HG03103 (cell line): ENCODE results near the gene NFIA.
A peak's percentile ranks its signal among the peaks of the same experiment; 100 is the strongest.

Experiments
- ATAC-seq: cut with Tn5 transposase; IDR thresholded peaks from one replicate; pipeline ENCODE4 v1.9.1; 2021; ENCODE audit warnings: low read depth; ENCODE audit not compliant: unreplicated experiment

The NFIA gene

DNA sequence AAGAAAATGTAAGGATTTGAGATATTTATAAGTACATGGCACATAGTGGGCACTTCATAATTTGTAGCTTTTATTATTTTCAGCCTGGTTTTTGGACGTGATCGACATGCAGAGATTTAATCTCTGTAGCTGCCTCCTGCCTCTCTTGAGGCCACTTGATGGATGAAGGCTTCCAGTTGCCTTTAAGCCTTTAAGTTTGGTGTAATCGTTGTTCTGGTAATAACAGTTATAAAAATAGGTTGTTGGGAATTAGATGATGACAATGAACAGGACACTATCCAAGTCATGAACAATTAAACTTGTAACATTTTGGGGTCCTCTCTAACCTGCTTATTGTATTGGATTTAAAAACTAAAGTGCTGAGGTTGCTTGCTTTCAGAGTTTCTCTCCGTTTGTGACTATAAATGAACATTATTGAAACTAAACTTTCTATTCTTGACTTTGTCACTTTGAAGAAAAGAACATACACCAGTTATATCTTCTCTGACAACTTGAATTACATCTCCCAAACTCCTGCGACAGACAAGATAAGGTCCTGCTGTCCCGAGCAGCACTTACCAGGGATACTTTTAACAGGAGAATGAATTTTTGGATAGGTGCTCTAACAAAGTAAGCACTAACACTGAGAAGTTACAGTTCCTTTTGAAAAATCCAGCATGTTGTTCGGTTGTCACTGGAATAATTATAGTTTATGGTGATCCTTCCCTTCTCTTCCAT is 295.0 kb downstream of the NFIA start:
- no peak for ATAC-seq

DNA sequence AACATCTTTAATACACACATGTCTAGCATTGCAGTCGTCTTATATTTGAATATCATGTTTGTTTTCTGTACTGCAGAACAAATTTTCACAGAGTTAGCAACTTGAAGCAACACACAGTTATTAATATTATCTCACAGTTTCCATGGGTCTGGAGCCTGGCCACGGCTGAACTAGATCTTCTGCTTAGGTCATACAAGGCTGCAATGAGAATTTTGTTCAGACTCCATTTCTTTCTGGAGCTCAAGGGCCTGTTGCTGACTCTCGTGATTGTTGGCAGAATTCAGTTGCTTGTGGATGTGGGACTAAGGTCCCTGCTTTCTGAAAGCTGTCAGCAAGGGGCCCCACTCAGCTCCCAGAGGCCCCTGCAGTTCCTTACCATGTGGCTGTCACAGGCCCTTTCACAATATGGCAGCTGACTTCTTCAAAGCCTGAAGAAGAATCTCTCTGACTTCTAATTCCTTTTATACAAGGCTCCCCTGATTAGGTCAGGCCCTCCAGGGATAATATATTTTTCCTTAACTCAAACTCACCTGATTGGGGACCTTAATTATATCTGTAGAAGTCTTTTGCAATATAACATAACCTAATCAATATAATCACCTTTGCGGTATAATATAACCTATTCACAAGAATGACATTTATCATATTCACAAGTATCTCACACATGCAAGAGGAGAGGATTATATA is 296.3 kb downstream of the NFIA start:
- no peak for ATAC-seq

DNA sequence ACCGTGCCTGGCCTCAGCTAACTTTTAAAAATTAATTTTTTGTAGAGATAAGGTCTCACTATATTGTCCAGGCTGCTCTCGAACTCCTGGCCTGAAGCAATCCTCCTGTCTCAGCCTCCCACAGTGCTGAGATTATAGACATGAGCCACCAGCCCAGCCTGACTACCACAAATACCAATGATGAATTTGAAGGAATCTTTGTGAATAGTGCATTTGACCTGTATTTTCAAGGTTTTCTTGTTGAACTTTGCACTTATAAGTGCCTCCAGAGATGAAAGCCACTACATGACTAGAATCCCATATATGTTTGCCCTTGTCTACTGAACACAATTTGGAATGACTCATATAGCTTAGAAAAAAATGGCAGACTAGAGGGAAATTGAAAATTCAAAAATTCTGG is 297.3 kb downstream of the NFIA start:
- no peak for ATAC-seq

DNA sequence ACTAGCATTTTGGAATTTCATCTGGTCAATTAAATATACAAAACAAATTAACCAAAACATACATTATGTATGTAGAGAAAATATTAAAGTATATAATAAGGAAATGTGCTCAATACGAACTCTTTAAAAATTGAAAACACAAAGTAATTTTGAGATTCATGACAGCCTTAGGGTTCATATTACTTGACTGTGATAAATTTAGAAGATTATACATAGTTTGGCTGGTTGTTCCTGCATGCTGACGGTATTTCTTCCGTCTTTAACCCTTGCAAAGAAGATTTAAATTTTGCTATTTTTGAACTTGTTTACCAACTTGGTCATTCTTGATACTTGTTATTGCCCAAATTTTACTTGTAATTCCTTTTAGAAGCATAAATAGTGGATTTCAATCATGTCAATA is 298.2 kb downstream of the NFIA start:
- ATAC-seq: no peak

DNA sequence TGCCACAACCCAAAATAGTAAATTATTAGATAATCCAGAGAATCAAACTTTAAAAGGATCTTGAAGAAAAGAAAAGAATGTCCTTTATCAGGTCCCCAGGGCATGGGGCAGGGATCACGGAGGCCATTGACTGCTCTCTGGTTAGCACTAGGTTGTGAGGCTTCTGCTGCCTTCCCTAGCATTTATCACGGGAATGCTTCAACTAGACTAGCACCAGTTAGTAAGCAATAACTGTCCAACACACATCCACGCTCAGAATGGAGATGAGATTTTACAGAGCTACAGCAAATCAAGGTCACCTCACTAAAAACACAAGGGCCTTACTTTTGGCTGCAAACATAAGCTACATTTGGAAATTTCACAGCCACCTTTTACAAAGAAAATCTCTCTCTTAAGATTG is 304.0 kb downstream of the NFIA start:
- no peak for ATAC-seq

DNA sequence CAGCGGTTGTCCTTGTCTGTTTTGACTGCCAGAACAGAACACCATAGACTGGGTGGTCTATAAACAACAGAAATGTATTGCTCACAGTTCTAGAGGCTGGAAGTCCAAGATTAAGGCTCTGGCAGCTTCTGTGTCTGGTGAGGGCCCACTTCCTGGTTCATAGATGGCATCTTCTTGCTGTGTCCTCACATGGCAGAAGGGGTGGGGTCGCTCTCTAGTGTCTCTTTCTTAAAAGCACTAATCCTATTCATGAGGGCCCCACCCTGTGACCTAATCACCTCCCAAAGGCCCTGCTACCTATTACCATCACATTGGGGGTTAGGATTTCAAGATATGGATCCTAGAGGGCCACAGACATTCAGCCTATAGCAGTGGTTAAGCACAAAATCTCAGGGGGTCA is 304.4 kb downstream of the NFIA start:
- no peak for ATAC-seq

DNA sequence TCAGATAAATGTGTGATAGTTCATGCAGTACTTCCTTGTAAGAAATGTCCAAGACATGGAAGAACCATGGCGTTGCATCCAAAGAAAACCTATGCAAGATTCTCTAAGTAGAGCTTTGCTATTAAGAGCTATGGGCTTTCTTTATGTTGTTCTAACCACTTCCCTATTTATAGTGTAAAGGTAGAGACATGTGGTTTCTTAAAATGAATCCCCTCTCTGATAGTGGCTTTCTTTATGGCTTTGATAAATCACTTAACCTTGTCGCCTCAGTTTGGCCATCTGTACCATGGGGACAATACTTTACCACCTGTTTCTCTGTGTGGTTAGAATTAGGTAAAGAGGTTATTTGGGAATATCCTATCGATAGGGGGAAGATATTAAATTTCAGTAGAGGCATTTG is 305.5 kb downstream of the NFIA start:
- peak; percentile 54 for ATAC-seq

DNA sequence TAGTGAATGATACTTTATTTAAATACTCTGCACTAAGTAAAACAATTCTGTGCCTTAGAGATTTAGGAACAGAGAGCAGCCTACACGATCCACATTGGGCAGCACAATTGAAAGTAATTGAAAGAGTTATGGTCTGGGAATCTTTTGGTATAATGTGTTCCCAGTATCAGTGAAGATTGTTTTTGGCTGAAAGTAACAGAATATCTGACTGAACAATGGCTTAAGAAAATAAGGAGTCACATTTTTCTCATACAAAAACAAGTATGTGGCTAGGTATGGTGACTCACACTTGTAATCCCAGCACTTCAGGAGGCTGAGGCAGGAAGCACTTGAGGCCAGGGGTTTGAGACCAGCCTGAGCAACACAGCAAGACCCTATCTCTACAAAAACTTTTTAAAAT is 306.2 kb downstream of the NFIA start:
- no peak for ATAC-seq

DNA sequence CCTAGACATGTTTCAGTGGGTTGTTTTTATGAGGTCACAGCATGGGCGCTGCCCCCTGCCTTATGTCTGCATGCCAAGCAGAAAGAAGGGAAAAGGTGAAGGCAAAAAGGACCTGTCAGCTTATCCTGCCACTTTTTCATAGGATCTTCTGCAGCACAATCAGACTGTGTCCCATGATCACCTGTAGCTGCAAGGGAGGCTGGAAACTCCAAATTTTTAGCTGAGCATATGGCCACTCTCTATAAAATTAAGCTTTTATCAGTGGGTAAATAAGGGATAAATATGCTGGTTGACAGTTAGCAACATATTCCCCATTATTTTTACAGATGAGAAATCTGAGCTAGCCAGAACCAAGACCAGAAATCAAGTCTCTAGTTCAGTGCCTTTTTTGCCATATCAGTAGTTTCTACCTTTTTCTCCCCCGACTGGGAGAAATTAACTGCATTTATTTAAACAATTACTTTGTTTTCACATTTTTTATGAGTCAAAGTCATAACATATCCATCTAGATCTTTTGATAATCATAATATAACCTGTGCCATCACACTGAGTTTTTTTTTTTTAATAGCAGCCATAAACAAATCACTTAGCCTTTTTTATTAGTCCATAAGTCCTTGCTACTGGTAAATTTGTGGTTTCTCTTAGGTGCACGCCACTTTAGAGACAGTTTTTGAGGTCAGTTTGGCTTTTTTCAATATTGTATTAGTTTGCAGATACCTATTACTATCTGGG is 307.0 kb downstream of the NFIA start:
- no peak for ATAC-seq

DNA sequence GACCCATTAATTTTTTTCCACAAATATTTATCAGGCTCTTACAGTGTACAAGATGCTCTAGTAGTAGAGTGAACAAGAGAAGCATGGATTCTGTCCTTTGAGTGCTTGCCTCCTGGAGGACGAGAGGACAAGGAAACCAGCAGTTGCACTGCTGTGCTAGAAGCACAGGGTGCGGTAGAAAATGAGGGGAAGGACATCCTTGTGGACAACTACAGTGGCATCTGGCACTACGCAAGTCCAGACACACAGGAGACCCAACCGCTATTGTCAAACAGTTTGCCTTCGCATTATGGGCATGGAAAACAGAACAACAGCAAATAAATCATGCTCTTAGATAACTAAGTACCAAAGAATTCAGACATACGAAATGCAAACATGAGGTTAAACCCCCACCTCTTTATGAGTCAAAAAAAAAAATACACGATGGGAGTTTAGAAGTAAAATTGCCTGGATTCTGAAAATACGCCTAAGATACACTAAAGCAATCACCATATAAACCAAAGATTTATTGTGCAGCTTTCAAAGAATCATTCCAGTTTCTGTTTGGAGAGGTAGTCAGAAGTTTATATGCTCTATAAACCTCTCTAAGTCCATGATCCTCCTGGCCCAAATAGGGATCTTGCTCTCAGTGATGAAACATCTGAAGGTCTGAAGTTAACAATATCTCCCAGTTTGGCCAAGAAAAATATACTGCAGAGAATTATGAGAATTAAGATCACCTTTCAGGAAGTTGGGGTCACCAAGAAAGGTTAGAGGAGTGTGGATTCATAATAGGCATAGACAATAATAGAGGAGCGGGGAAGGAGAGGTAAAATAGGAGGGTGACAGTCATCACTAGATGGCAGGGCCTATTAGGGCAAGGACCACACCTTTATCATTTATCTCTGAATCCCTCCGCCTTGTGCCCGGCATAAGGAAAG is 307.8 kb downstream of the NFIA start:
- no peak for ATAC-seq

DNA sequence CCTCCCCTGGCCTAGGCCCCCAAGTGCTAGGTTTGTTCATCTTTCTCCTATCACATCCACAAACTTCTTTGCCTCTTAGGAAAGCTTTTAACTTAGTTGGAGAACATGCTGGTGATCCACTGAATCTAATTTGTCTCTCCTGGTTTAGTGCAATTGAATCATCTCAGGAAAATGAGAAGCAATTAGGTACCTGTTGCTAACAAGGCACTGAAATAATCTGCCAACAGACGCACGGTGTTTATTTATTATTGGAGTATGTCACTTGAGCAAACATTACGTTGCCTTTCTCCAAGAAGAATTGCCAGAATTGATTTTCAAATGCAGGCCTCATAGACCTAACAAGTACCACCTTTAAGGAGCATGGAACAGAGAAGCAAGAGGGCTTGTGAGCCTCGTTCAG is 309.4 kb downstream of the NFIA start:
- ATAC-seq: no peak

DNA sequence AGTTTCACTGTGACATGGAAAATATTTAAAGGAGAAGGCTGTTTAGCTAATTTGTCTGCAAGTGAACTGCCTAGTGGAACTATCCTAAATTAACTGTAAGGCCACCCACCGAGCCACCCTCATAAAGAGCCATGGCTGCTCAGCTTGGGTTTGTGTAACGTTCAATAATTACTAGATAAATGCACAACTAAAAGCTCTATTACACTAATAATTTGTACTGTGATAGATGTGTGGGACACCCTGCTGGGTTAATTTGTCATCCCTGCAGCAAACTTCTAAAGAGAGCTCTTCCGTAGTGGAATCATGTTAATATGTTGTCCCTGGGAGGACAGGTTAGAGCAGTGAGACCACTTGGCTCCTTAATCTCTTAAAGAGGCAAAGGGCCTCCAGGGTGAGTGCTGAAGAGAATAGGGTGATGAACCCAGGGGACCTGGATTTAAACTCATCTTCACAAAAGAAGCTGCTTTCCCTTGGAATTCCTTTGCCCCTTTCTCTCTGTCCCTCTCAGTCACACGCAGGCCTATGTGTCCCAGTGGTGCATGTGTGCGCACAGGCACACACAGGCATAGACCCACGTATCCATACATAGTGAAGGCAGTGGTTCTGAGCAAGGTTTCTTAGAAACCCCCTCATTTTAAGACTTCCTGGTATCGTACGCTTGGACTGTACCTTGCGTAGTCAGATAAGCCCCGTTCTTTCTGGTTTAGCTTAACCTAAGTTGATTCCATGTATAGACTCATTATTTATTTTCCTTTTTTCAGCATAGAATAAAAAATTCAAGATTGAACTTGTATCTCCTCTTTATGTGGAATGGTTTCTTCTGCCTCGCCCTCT is 310.3 kb downstream of the NFIA start:
- no peak for ATAC-seq

DNA sequence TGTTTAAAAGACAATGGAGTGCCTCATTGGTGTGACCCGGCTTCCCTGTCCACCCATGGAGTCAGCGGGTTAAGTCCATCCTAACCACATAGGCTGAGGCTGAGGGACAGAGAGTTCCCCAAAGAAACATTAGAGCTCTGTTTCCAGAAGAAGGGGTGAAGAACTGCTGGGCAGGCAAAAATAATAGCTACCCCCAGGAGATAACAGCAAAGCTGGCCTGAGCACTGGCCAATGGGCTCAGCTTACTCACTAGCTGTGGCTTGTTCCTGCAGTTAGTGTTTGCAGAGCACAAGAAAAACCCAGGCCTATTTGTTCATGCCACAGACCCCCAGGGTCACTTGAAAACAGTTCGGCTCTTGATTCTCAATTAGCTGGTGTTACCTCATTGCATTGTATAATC is 311.2 kb downstream of the NFIA start:
- ATAC-seq: no peak

DNA sequence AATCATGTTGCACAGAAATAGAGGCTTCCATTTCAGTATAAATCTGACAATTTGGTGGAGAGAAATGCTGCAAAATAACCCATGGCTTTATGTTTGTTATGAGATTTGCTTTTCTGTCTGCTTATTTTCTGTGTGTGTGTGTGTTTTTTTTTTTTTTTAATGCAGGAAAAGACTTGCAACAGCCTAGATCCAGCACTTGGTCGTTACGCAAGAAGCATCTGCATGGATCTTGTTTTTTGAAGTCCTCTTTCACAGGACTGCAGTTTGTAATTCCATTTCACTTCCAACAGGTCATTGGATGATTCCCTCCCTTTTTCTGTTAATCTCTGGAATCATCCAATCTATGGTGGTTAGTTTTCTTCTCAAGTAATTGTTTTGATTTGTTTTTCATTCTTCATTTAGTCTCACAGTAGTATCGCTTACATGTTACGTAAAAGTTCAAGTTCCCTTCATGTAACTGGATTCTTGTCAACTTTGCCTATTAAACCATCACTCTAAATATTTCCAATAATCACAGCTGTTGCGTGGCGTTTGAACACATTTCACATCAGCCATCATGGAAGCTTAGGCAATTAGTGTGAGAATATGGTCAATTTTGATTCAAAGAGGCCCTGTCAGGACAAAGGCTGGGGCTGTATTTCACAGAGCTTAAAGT is 312.9 kb downstream of the NFIA start:
- ATAC-seq: no peak

DNA sequence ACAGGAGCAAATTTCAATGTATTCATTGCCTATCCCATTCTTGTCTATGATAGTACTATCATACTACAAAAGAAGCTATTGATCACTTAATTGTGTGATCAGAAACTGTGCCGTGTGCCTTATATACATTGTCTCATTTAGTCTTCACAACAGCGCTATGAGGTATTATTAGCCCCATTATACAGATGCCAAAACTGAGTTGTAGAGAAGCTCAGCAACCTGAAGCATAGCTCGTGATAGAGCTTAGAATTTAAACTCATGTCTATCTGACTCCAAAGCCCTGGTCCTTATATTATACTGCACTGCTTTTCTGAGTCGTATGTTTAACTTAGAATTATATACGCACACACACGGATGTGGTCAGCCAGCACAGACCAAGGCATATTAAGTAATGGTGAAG is 315.1 kb downstream of the NFIA start:
- no peak for ATAC-seq

DNA sequence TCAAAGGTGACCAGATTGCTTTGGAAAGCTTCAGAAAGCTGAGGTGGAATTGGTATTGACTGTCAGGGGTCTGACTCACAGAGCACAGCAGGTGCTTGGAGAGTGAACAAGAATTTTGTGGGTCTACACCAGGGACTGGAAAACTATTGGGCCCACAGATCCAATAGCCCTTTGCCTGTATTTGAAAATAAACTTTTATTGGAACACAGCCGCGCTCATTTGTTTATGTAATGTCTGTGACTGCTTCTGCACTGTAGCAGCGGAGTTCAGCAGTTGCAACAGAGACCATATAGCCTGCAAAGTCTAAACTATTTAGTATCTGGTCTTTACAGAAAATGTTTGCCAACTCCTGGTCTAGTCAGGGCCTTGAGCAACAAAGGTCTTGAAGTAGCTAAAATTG is 315.6 kb downstream of the NFIA start:
- no peak for ATAC-seq

DNA sequence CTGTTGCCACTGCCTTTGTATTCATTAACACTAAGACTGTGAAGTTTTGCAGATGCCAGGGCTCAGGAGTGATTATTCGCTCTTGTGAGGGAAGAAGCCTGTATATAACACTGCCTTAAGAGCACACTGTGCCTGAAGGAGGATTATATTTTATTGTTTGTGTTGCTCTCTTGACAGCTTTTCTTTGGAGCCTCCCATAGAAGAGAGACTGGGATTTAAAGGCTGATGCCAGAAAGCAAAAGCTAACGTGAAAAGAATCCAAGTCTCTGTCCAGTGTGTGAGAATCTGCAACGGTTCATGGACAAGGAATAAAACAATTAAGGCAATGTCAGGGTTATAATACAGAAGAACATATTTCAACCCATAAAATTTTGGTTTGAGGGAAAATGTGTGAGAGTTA is 316.8 kb downstream of the NFIA start:
- ATAC-seq: no peak

DNA sequence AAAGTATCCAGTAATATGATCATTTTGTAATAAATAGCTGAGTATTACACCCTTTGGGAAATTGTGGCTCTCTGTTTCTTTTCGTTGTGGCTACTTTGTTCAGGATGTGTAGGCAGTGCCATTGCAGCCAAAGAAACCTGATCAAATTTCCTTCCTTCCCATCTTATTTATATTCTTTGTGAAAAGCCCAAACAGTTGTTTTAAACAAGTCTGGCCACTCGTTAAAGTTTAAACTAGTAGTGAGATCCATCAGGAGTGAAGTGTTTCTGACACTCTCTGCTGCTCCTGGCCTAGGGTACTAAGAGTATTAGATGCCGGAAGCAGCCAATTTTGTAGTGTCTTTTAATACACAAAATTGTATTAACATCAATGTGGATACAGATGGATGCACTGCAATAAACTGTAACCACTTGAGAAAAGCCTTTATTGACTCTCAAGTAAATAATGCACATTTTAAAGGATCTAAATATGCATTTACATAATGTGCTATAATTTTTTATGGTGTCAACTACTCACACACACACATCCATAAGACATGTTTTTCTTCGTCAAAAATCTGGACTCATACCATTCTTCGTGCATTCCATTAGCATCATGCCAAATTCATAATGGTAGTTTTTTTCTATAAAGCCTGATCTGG is 317.9 kb downstream of the NFIA start:
- no peak for ATAC-seq

DNA sequence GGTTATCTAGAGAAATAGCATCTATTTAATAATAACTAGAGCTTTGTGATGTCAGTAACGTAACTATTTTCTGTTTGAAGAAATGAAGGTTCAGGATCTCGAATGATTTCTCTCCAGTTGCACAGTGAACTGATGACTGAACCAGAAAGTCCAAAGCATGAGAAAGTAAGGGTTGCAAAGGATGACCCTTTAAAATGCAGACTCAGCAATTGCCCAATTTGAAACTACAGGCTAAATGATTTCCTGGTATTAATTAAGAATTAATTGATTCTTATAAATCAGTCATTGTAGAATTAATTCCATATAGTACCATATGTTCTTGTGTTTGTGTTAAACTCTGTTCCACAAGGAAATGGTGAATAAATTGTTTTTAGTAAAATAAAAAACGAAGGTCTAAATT is 318.6 kb downstream of the NFIA start:
- ATAC-seq: no peak
